Liver (tissue), 9 donors: ENCODE results near the gene NHERF2. TPM values are rescaled to one million over a fixed set of nuclear protein-coding genes. Genes with fewer than 3 reads are reported as not detected.
A peak's percentile ranks its signal among the peaks of the same experiment; 100 is the strongest.

Experiments used
- DNase-seq: peaks from one replicate; pipeline ENCODE4 v3.0.0-alpha.2; 2017; ENCODE audit warnings: low spot score
- H3K27ac ChIP-seq, 2 donors: one replicate each; pipeline ENCODE4 v1.7.0; 2013; ENCODE audit warnings: inconsistent platforms in 2 of 2, low read length in 2 of 2, control low read depth in 1 of 2, low read depth in 1 of 2, mild to moderate bottlenecking in 1 of 2
- H3K27me3 ChIP-seq, 4 donors: one replicate each; pipeline versions ENCODE4 v1.6.1 to v1.7.0; 2013; ENCODE audit warnings: low read length in 3 of 4, inconsistent platforms in 1 of 4, mild to moderate bottlenecking in 1 of 4, moderate library complexity in 1 of 4; ENCODE audit not compliant: control insufficient read depth in 4 of 4, insufficient read depth in 4 of 4
- H3K36me3 ChIP-seq, 4 donors: one replicate each; pipeline versions ENCODE4 v1.6.1 to v1.7.0; 2013; ENCODE audit warnings: low read length in 3 of 4, mild to moderate bottlenecking in 3 of 4, low read depth in 1 of 4, moderate library complexity in 1 of 4; ENCODE audit not compliant: control insufficient read depth in 4 of 4, insufficient read depth in 3 of 4
- H3K4me1 ChIP-seq, 4 donors: one replicate each; pipeline versions ENCODE4 v1.6.1 to v1.7.0; 2013; ENCODE audit warnings: low read length in 3 of 4, mild to moderate bottlenecking in 3 of 4, moderate library complexity in 1 of 4; ENCODE audit not compliant: control insufficient read depth in 4 of 4, insufficient read depth in 4 of 4
- H3K4me3 ChIP-seq, 3 donors: one replicate each; pipeline versions ENCODE4 v1.6.1 to v1.7.0; 2013; ENCODE audit warnings: low read length in 3 of 3, control low read depth in 1 of 3, low read depth in 1 of 3, mild to moderate bottlenecking in 1 of 3
- H3K9ac ChIP-seq, 2 donors: one replicate each; pipeline ENCODE4 v1.7.0; 2013; ENCODE audit warnings: low read length in 2 of 2, mild to moderate bottlenecking in 2 of 2, moderate library complexity in 2 of 2, control low read depth in 1 of 2, low read depth in 1 of 2
- H3K9me3 ChIP-seq, 4 donors: one replicate each; pipeline versions ENCODE4 v1.6.1 to v1.7.0; 2013; ENCODE audit warnings: low read length in 3 of 4; ENCODE audit not compliant: control insufficient read depth in 4 of 4
- ATF3 ChIP-seq: IDR thresholded peaks from 2 replicates; pipeline ENCODE4 v1.6.1; 2016; ENCODE audit warnings: antibody characterized with exemption
- CTCF ChIP-seq: fragments of 150-350 bp; IDR thresholded peaks from 2 replicates; pipeline ENCODE4 v1.5.1; 2017; ENCODE audit warnings: improper control_type of control experiment, low read depth, low read length; ENCODE audit not compliant: missing input control
- EGR1 ChIP-seq, 2 donors: IDR thresholded peaks; 2 replicates each; pipeline ENCODE4 v1.6.1; 2016 to 2018; ENCODE audit warnings: antibody characterized with exemption in 2 of 2, low read depth in 2 of 2
- FOXA1 ChIP-seq: IDR thresholded peaks from 2 replicates; pipeline ENCODE4 v1.6.1; 2016; ENCODE audit warnings: antibody characterized with exemption
- FOXA2 ChIP-seq: IDR thresholded peaks from 2 replicates; pipeline ENCODE4 v1.6.1; 2016; ENCODE audit warnings: antibody characterized with exemption
- GABPA ChIP-seq, 2 donors: IDR thresholded peaks in 1 of 2; conservative IDR thresholded peaks in 1 of 2; 2 replicates each; pipeline ENCODE4 v1.6.1; 2016; ENCODE audit warnings: antibody characterized with exemption in 2 of 2, mild to moderate bottlenecking in 1 of 2, moderate library complexity in 1 of 2
- HNF4A ChIP-seq, 2 donors: conservative IDR thresholded peaks; 2 replicates each; pipeline ENCODE4 v1.6.1; 2016; ENCODE audit warnings: antibody characterized with exemption in 2 of 2, mild to moderate bottlenecking in 2 of 2
- HNF4G ChIP-seq: IDR thresholded peaks from 2 replicates; pipeline ENCODE4 v1.6.1; 2016; ENCODE audit warnings: antibody characterized with exemption
- MAX ChIP-seq: IDR thresholded peaks from 2 replicates; pipeline ENCODE4 v1.6.1; 2016; ENCODE audit warnings: antibody characterized with exemption
- NR2F2 ChIP-seq: IDR thresholded peaks from 2 replicates; pipeline ENCODE4 v1.6.1; 2016; ENCODE audit warnings: antibody characterized with exemption
- RAD21 ChIP-seq, 2 donors: IDR thresholded peaks; 2 replicates each; pipeline ENCODE4 v1.6.1; 2016; ENCODE audit warnings: antibody characterized with exemption in 2 of 2, mild to moderate bottlenecking in 2 of 2
- REST ChIP-seq: IDR thresholded peaks from 2 replicates; pipeline ENCODE4 v1.6.1; 2016; ENCODE audit warnings: antibody characterized with exemption, mild to moderate bottlenecking
- RXRA ChIP-seq, 2 donors: IDR thresholded peaks; 2 replicates each; pipeline ENCODE4 v1.6.1; 2017 to 2018; ENCODE audit warnings: antibody characterized with exemption in 2 of 2, mild to moderate bottlenecking in 1 of 2
- SP1 ChIP-seq: IDR thresholded peaks from 2 replicates; pipeline ENCODE4 v1.6.1; 2018; ENCODE audit warnings: antibody characterized with exemption, mild to moderate bottlenecking
- TAF1 ChIP-seq: conservative IDR thresholded peaks from 2 replicates; pipeline ENCODE4 v1.6.1; 2016; ENCODE audit warnings: antibody characterized with exemption, mild to moderate bottlenecking
- YY1 ChIP-seq: IDR thresholded peaks from 2 replicates; pipeline ENCODE4 v1.6.1; 2016; ENCODE audit warnings: antibody characterized with exemption, mild to moderate bottlenecking
- ZBTB33 ChIP-seq: IDR thresholded peaks from 2 replicates; pipeline ENCODE4 v1.6.1; 2016; ENCODE audit warnings: antibody characterized with exemption
- WGBS: extraction: QIAGEN DNeasy Blood & Tissue Kit; methylation state at CpG from one replicate; pipeline ENCODE4 v1.1.7; 2013; 5-methylcytosine and 5-hydroxymethylcytosine counted together
- polyA plus RNA-seq, 2 donors: library from polyadenylated mRNA; stranded (reverse) in 1 of 2; unstranded in 1 of 2; fragments of 200-250 nt in 1 of 2; fragments of >200 nt in 1 of 2; fragmentation: Nextera tagmentation in 1 of 2; extraction: Ambion mirVana in 1 of 2; gene quantifications; one replicate each; pipeline versions ENCODE4 v1.2.1 to v1.2.3, GENCODE V29; 2013 to 2015
- total RNA-seq, 2 donors: library from RNA; depleted of rRNA; stranded (reverse); fragments of >200 nt; gene quantifications; one replicate each; pipeline ENCODE4 v1.2.3, GENCODE V29; 2014
- donor health status: healthy.
- donor health status: healthy.
- donor health status: healthy.
- donor health status: healthy.
- donor health status: healthy.

Gene NHERF2
- total and polyA plus RNA-seq, 4 donors = 36.6 to 205 (median 74.1) TPM

- Histone ChIP-seq H3K4me1 (peaks cover 30 to 85% (median 58%) of the 10 kb centered on the region in 4 donors), H3K36me3 (peaks cover 0 to 2% (median 0%) of the 10 kb centered on the region in 4 donors), H3K27me3 (no peaks in the 10 kb centered on the region), H3K4me3 (peak overlapping the region; percentile 21 to 82 (median 69)), H3K27ac (peak overlapping the region; percentile 95 to 98), H3K9ac (peak overlapping the region in 1 of 2 donors; percentile 14), H3K9me3 (no peaks in the 10 kb centered on the region)
- TF ChIP-seq CTCF (no peak), TAF1 (no peak), SP1 (no peak), FOXA1 (no peak), HNF4G (no peak), ATF3 (no peak), RAD21 (IDR thresholded peaks at IDR 0.05) (no peak), GABPA (IDR thresholded peaks at IDR 0.05 in 1 of 2, conservative IDR thresholded peaks at IDR 0.05 in 1 of 2) (no peak), RXRA (IDR thresholded peaks at IDR 0.05) (no peak), HNF4A (conservative IDR thresholded peaks at IDR 0.05) (no peak), NR2F2 (no peak), MAX (no peak), YY1 (no peak), EGR1 (IDR thresholded peaks at IDR 0.05; ENCODE audit: low read depth in 2 of 2) (no peak)
- no peak for DNase-seq
- WGBS = 20% methylated on average over 41 of the region's 41 CpGs
These were observed 11.9 kb downstream of the NHERF2 start for GRCh38 chr16:2038382-2039231.

- H3K4me3 ChIP-seq = peak overlapping the region in 2 of 3 donors; percentile 11 to 69
- H3K27ac ChIP-seq = peak overlapping the region; percentile 95 to 98
- no peaks in the 10 kb centered on the region for H3K9me3 ChIP-seq
- no peaks in the 10 kb centered on the region for H3K27me3 ChIP-seq
- peaks cover 26 to 84% (median 57%) of the 10 kb centered on the region in 4 donors for H3K4me1 ChIP-seq
- 13% methylated on average over 29 of the region's 29 CpGs for WGBS
- H3K9ac ChIP-seq = peak overlapping the region in 1 of 2 donors; percentile 1
- DNase-seq = peak; percentile 65
- H3K36me3 ChIP-seq = peaks cover 0 to 2% (median 0%) of the 10 kb centered on the region in 4 donors
- peak; percentile 86 for TF ChIP-seq FOXA2
- peak; percentile 45 for TF ChIP-seq ATF3
- TF ChIP-seq FOXA1 = peak; percentile 84
- TF ChIP-seq CTCF = no peak
- TF ChIP-seq HNF4G = peak; percentile 80
- peak; percentile 99 for TF ChIP-seq NR2F2
- peak; percentile 97 to 99 for TF ChIP-seq RXRA (IDR thresholded peaks at IDR 0.05)
- TF ChIP-seq EGR1 (IDR thresholded peaks at IDR 0.05; ENCODE audit: low read depth in 2 of 2) = peak; percentile 37 to 74
- peak; percentile 48 for TF ChIP-seq MAX
- TF ChIP-seq HNF4A (conservative IDR thresholded peaks at IDR 0.05) = peak; percentile 89 to 93
- peak; percentile 62 for TF ChIP-seq TAF1
- no peak for TF ChIP-seq REST
- peak; percentile 74 for TF ChIP-seq ZBTB33
- peak; percentile 99 for TF ChIP-seq SP1
These were observed 12.8 kb downstream of the NHERF2 start for GRCh38 chr16:2039274-2040031.
